ENCODE data around the gene SPDEF. TPM values are rescaled to one million over a fixed set of nuclear protein-coding genes. Genes with fewer than 3 reads are reported as not detected.

The SPDEF gene
- total RNA-seq, 1 experiment from 2014 or later = not detected

DNA sequence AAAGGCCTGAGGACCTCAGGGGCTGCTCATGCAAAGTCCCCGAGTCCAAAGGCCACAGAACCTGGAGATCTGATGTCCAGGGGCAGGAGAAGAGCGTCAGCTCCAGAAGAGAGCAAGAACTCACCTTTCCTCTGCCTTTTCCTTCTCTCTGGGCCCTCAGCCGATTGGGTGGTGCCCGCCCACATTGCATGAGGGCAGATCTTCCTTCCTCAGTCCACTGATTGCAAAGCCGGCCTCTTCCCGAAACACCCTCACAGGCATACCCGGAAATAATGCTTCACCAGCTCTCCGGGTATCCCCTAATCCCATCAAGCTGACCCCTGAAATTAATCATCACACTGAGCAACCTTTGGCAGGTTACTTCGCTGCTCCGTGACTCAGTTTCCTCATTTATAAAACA is 33.4 kb downstream of the SPDEF start:
- H3K27ac Mint-ChIP-seq (ENCODE audit: low read depth, unreplicated experiment) = no peak overlapping the region
- H3K4me1 Mint-ChIP-seq (ENCODE audit: insufficient read depth, unreplicated experiment) = no peaks in the 10 kb centered on the region
- no peak overlapping the region for H3K4me3 Mint-ChIP-seq (ENCODE audit: unreplicated experiment)
- H3K27me3 Mint-ChIP-seq (ENCODE audit: insufficient read depth, unreplicated experiment) = no peaks in the 10 kb centered on the region
- intact Hi-C loops (cut with micrococcal nuclease) = no loop called here
- no peaks in the 10 kb centered on the region for H3K36me3 Mint-ChIP-seq (ENCODE audit: insufficient read depth, unreplicated experiment)
- ChIA-PET POLR2A (no interaction called here), CTCF (interaction anchor here (1.0 kb wide), 1 partner anchor 63 kb away, joined by 3 read pairs; no protein-coding TSS in a partner anchor)
- no TSS peak for BruUV-seq (replicated peaks)
- H3K9me3 Mint-ChIP-seq (ENCODE audit: unreplicated experiment) = no peaks in the 10 kb centered on the region
- TF ChIP-seq, protein P1, sequence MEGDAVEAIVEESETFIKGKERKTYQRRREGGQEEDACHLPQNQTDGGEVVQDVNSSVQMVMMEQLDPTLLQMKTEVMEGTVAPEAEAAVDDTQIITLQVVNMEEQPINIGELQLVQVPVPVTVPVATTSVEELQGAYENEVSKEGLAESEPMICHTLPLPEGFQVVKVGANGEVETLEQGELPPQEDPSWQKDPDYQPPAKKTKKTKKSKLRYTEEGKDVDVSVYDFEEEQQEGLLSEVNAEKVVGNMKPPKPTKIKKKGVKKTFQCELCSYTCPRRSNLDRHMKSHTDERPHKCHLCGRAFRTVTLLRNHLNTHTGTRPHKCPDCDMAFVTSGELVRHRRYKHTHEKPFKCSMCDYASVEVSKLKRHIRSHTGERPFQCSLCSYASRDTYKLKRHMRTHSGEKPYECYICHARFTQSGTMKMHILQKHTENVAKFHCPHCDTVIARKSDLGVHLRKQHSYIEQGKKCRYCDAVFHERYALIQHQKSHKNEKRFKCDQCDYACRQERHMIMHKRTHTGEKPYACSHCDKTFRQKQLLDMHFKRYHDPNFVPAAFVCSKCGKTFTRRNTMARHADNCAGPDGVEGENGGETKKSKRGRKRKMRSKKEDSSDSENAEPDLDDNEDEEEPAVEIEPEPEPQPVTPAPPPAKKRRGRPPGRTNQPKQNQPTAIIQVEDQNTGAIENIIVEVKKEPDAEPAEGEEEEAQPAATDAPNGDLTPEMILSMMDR (IDR thresholded peaks at IDR 0.05; ENCODE audit: unreplicated experiment) = no peak
- no peak for DNase-seq (ENCODE audit: unreplicated experiment)

- ChIA-PET CTCF (interaction anchor here (0.5 kb wide), 1 partner anchor 355 kb away, joined by 3 read pairs; no protein-coding TSS in a partner anchor), POLR2A (no interaction called here)
- no peaks in the 10 kb centered on the region for H3K9me3 Mint-ChIP-seq (ENCODE audit: unreplicated experiment)
- no peak for DNase-seq (ENCODE audit: unreplicated experiment)
- TF ChIP-seq, protein P1 (IDR thresholded peaks at IDR 0.05; ENCODE audit: unreplicated experiment) = no peak
- no TSS peak for BruUV-seq (replicated peaks)
- no peak overlapping the region for H3K27ac Mint-ChIP-seq (ENCODE audit: low read depth, unreplicated experiment)
- no peaks in the 10 kb centered on the region for H3K4me1 Mint-ChIP-seq (ENCODE audit: insufficient read depth, unreplicated experiment)
- H3K4me3 Mint-ChIP-seq (ENCODE audit: unreplicated experiment) = no peak overlapping the region
- intact Hi-C loops (cut with micrococcal nuclease) = no loop called here
- H3K36me3 Mint-ChIP-seq (ENCODE audit: insufficient read depth, unreplicated experiment) = no peaks in the 10 kb centered on the region
- no peaks in the 10 kb centered on the region for H3K27me3 Mint-ChIP-seq (ENCODE audit: insufficient read depth, unreplicated experiment)
Observed at GRCh38 chr6:34521463-34522285, 34.5 kb downstream of the SPDEF start.

- CTCF ChIA-PET = interaction anchor here (0.6 kb wide), 1 partner anchor 61 kb away, joined by 3 read pairs; no protein-coding TSS in a partner anchor
Observed at GRCh38 chr6:34520645-34521462, 35.3 kb downstream of the SPDEF start.

More at GRCh38 chr6:34520645-34521462, 35.3 kb downstream of the SPDEF start:
- H3K36me3 Mint-ChIP-seq (ENCODE audit: insufficient read depth, unreplicated experiment) = no peaks in the 10 kb centered on the region
- no peaks in the 10 kb centered on the region for H3K27me3 Mint-ChIP-seq (ENCODE audit: insufficient read depth, unreplicated experiment)
- no peak overlapping the region for H3K4me3 Mint-ChIP-seq (ENCODE audit: unreplicated experiment)
- intact Hi-C loops (cut with micrococcal nuclease) = no loop called here
- H3K9me3 Mint-ChIP-seq (ENCODE audit: unreplicated experiment) = no peaks in the 10 kb centered on the region
- no peak overlapping the region for H3K27ac Mint-ChIP-seq (ENCODE audit: low read depth, unreplicated experiment)
- POLR2A ChIA-PET = no interaction called here
- no peak for DNase-seq (ENCODE audit: unreplicated experiment)
- H3K4me1 Mint-ChIP-seq (ENCODE audit: insufficient read depth, unreplicated experiment) = no peaks in the 10 kb centered on the region
- no TSS peak for BruUV-seq (replicated peaks)
- TF ChIP-seq, protein P1 (IDR thresholded peaks at IDR 0.05; ENCODE audit: unreplicated experiment) = no peak

Measured in MCF 10A (cell line).